Liver (tissue), 9 donors: ENCODE results near the gene CBY2. TPM values are rescaled to one million over a fixed set of nuclear protein-coding genes. Genes with fewer than 3 reads are reported as not detected.

Source experiments
- DNase-seq: peaks from one replicate; pipeline ENCODE4 v3.0.0-alpha.2; 2017; ENCODE audit warnings: low spot score
- H3K27ac ChIP-seq, 2 donors: one replicate each; pipeline ENCODE4 v1.7.0; 2013; ENCODE audit warnings: inconsistent platforms in 2 of 2, low read length in 2 of 2, control low read depth in 1 of 2, low read depth in 1 of 2, mild to moderate bottlenecking in 1 of 2
- H3K27me3 ChIP-seq, 4 donors: one replicate each; pipeline versions ENCODE4 v1.6.1 to v1.7.0; 2013; ENCODE audit warnings: low read length in 3 of 4, inconsistent platforms in 1 of 4, mild to moderate bottlenecking in 1 of 4, moderate library complexity in 1 of 4; ENCODE audit not compliant: control insufficient read depth in 4 of 4, insufficient read depth in 4 of 4
- H3K36me3 ChIP-seq, 4 donors: one replicate each; pipeline versions ENCODE4 v1.6.1 to v1.7.0; 2013; ENCODE audit warnings: low read length in 3 of 4, mild to moderate bottlenecking in 3 of 4, low read depth in 1 of 4, moderate library complexity in 1 of 4; ENCODE audit not compliant: control insufficient read depth in 4 of 4, insufficient read depth in 3 of 4
- H3K4me1 ChIP-seq, 4 donors: one replicate each; pipeline versions ENCODE4 v1.6.1 to v1.7.0; 2013; ENCODE audit warnings: low read length in 3 of 4, mild to moderate bottlenecking in 3 of 4, moderate library complexity in 1 of 4; ENCODE audit not compliant: control insufficient read depth in 4 of 4, insufficient read depth in 4 of 4
- H3K4me3 ChIP-seq, 3 donors: one replicate each; pipeline versions ENCODE4 v1.6.1 to v1.7.0; 2013; ENCODE audit warnings: low read length in 3 of 3, control low read depth in 1 of 3, low read depth in 1 of 3, mild to moderate bottlenecking in 1 of 3
- H3K9ac ChIP-seq, 2 donors: one replicate each; pipeline ENCODE4 v1.7.0; 2013; ENCODE audit warnings: low read length in 2 of 2, mild to moderate bottlenecking in 2 of 2, moderate library complexity in 2 of 2, control low read depth in 1 of 2, low read depth in 1 of 2
- H3K9me3 ChIP-seq, 4 donors: one replicate each; pipeline versions ENCODE4 v1.6.1 to v1.7.0; 2013; ENCODE audit warnings: low read length in 3 of 4; ENCODE audit not compliant: control insufficient read depth in 4 of 4
- CTCF ChIP-seq: fragments of 150-350 bp; IDR thresholded peaks from 2 replicates; pipeline ENCODE4 v1.5.1; 2017; ENCODE audit warnings: improper control_type of control experiment, low read depth, low read length; ENCODE audit not compliant: missing input control
- EGR1 ChIP-seq, 2 donors: IDR thresholded peaks; 2 replicates each; pipeline ENCODE4 v1.6.1; 2016 to 2018; ENCODE audit warnings: antibody characterized with exemption in 2 of 2, low read depth in 2 of 2
- FOXA1 ChIP-seq: IDR thresholded peaks from 2 replicates; pipeline ENCODE4 v1.6.1; 2016; ENCODE audit warnings: antibody characterized with exemption
- FOXA2 ChIP-seq: IDR thresholded peaks from 2 replicates; pipeline ENCODE4 v1.6.1; 2016; ENCODE audit warnings: antibody characterized with exemption
- GABPA ChIP-seq, 2 donors: IDR thresholded peaks in 1 of 2; conservative IDR thresholded peaks in 1 of 2; 2 replicates each; pipeline ENCODE4 v1.6.1; 2016; ENCODE audit warnings: antibody characterized with exemption in 2 of 2, mild to moderate bottlenecking in 1 of 2, moderate library complexity in 1 of 2
- HNF4A ChIP-seq, 2 donors: conservative IDR thresholded peaks; 2 replicates each; pipeline ENCODE4 v1.6.1; 2016; ENCODE audit warnings: antibody characterized with exemption in 2 of 2, mild to moderate bottlenecking in 2 of 2
- HNF4G ChIP-seq: IDR thresholded peaks from 2 replicates; pipeline ENCODE4 v1.6.1; 2016; ENCODE audit warnings: antibody characterized with exemption
- JUND ChIP-seq, 2 donors: IDR thresholded peaks; 2 replicates each; pipeline ENCODE4 v1.6.1; 2016; ENCODE audit warnings: antibody characterized with exemption in 2 of 2
- MAX ChIP-seq: IDR thresholded peaks from 2 replicates; pipeline ENCODE4 v1.6.1; 2016; ENCODE audit warnings: antibody characterized with exemption
- NR2F2 ChIP-seq: IDR thresholded peaks from 2 replicates; pipeline ENCODE4 v1.6.1; 2016; ENCODE audit warnings: antibody characterized with exemption
- RAD21 ChIP-seq, 2 donors: IDR thresholded peaks; 2 replicates each; pipeline ENCODE4 v1.6.1; 2016; ENCODE audit warnings: antibody characterized with exemption in 2 of 2, mild to moderate bottlenecking in 2 of 2
- RXRA ChIP-seq, 2 donors: IDR thresholded peaks; 2 replicates each; pipeline ENCODE4 v1.6.1; 2017 to 2018; ENCODE audit warnings: antibody characterized with exemption in 2 of 2, mild to moderate bottlenecking in 1 of 2
- SP1 ChIP-seq: IDR thresholded peaks from 2 replicates; pipeline ENCODE4 v1.6.1; 2018; ENCODE audit warnings: antibody characterized with exemption, mild to moderate bottlenecking
- TAF1 ChIP-seq: conservative IDR thresholded peaks from 2 replicates; pipeline ENCODE4 v1.6.1; 2016; ENCODE audit warnings: antibody characterized with exemption, mild to moderate bottlenecking
- YY1 ChIP-seq: IDR thresholded peaks from 2 replicates; pipeline ENCODE4 v1.6.1; 2016; ENCODE audit warnings: antibody characterized with exemption, mild to moderate bottlenecking
- ZBTB33 ChIP-seq: IDR thresholded peaks from 2 replicates; pipeline ENCODE4 v1.6.1; 2016; ENCODE audit warnings: antibody characterized with exemption
- polyA plus RNA-seq, 2 donors: library from polyadenylated mRNA; stranded (reverse) in 1 of 2; unstranded in 1 of 2; fragments of 200-250 nt in 1 of 2; fragments of >200 nt in 1 of 2; fragmentation: Nextera tagmentation in 1 of 2; extraction: Ambion mirVana in 1 of 2; gene quantifications; one replicate each; pipeline versions ENCODE4 v1.2.1 to v1.2.3, GENCODE V29; 2013 to 2015
- total RNA-seq, 2 donors: library from RNA; depleted of rRNA; stranded (reverse); fragments of >200 nt; gene quantifications; one replicate each; pipeline ENCODE4 v1.2.3, GENCODE V29; 2014
- TF ChIP-seq, protein P1 (sequence below): IDR thresholded peaks from 2 replicates; pipeline ENCODE4 v1.6.1; 2016; ENCODE audit warnings: antibody characterized with exemption, mild to moderate bottlenecking
- TF ChIP-seq, protein P2 (sequence below): IDR thresholded peaks from 2 replicates; pipeline ENCODE4 v1.6.1; 2016; ENCODE audit warnings: antibody characterized with exemption
- donor health status: healthy.
- donor health status: healthy.
- donor health status: healthy.
- donor health status: healthy.
- donor health status: healthy.

CBY2 gene
- total and polyA plus RNA-seq, 4 donors = not detected

DNA sequence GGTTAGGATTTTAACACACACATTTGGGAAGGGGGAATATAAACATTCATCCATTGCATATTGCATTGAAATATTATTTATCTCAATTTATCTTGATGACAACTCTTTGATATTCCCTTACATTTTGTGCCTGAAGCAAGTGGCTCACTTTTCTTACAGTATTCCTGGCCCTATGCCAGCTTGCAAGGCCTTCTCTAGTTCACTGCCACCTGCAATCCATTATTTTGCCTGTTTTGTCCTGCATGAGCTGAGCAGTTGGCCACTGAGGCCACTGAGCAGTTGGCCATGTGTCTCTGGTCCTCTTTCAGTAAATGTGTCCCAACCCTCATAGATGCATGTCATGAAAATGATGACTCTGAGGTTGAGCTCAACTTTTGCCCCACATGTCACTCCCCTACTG, 49.8 kb downstream of the CBY2 start:
- DNase-seq = no peak
- no peaks in the 10 kb centered on the region for H3K36me3 ChIP-seq

More for the DNA sequence above, 49.8 kb downstream of the CBY2 start:
- H3K27ac ChIP-seq = no peak overlapping the region
- H3K9ac ChIP-seq = no peak overlapping the region
- no peak overlapping the region for H3K4me3 ChIP-seq
- H3K4me1 ChIP-seq = no peaks in the 10 kb centered on the region
- H3K27me3 ChIP-seq = no peaks in the 10 kb centered on the region
- TF ChIP-seq FOXA1 (no peak), SP1 (no peak), JUND (IDR thresholded peaks at IDR 0.05) (no peak), HNF4A (conservative IDR thresholded peaks at IDR 0.05) (no peak), ZBTB33 (no peak), TAF1 (no peak), EGR1 (IDR thresholded peaks at IDR 0.05; ENCODE audit: low read depth in 2 of 2) (no peak), MAX (no peak), NR2F2 (no peak), YY1 (no peak), FOXA2 (no peak), HNF4G (no peak), RAD21 (IDR thresholded peaks at IDR 0.05) (no peak), GABPA (IDR thresholded peaks at IDR 0.05 in 1 of 2, conservative IDR thresholded peaks at IDR 0.05 in 1 of 2) (no peak), RXRA (IDR thresholded peaks at IDR 0.05) (no peak), CTCF (no peak)
- TF ChIP-seq, protein P1, sequence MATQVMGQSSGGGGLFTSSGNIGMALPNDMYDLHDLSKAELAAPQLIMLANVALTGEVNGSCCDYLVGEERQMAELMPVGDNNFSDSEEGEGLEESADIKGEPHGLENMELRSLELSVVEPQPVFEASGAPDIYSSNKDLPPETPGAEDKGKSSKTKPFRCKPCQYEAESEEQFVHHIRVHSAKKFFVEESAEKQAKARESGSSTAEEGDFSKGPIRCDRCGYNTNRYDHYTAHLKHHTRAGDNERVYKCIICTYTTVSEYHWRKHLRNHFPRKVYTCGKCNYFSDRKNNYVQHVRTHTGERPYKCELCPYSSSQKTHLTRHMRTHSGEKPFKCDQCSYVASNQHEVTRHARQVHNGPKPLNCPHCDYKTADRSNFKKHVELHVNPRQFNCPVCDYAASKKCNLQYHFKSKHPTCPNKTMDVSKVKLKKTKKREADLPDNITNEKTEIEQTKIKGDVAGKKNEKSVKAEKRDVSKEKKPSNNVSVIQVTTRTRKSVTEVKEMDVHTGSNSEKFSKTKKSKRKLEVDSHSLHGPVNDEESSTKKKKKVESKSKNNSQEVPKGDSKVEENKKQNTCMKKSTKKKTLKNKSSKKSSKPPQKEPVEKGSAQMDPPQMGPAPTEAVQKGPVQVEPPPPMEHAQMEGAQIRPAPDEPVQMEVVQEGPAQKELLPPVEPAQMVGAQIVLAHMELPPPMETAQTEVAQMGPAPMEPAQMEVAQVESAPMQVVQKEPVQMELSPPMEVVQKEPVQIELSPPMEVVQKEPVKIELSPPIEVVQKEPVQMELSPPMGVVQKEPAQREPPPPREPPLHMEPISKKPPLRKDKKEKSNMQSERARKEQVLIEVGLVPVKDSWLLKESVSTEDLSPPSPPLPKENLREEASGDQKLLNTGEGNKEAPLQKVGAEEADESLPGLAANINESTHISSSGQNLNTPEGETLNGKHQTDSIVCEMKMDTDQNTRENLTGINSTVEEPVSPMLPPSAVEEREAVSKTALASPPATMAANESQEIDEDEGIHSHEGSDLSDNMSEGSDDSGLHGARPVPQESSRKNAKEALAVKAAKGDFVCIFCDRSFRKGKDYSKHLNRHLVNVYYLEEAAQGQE = no peak
- TF ChIP-seq, protein P2, sequence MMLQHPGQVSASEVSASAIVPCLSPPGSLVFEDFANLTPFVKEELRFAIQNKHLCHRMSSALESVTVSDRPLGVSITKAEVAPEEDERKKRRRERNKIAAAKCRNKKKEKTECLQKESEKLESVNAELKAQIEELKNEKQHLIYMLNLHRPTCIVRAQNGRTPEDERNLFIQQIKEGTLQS = no peak
- H3K9me3 ChIP-seq = no peaks in the 10 kb centered on the region
